ENCODE data around the gene CDK2AP2.
"Not testable (repeated sequence)": the region's sequence is repeated elsewhere in the genome, so short reads cannot be mapped to it uniquely, and the experiment has no call there.

CDK2AP2 gene

GRCh38 chr11:67466367-67466766 is 41.6 kb downstream of the CDK2AP2 start:
- DNase-seq (ENCODE audit: low spot score) = no peak

GRCh38 chr11:67465530-67465929 is 42.4 kb downstream of the CDK2AP2 start:
- not testable (repeated sequence) for DNase-seq (ENCODE audit: low spot score)

GRCh38 chr11:67465189-67465510 is 42.8 kb downstream of the CDK2AP2 start:
- no peak for DNase-seq (ENCODE audit: low spot score)

GRCh38 chr11:67464411-67465188 is 43.4 kb downstream of the CDK2AP2 start:
- peak; percentile 85 for DNase-seq (ENCODE audit: low spot score)

GRCh38 chr11:67463680-67464410 is 44.1 kb downstream of the CDK2AP2 start:
- DNase-seq (ENCODE audit: low spot score) = peak; percentile 72

- no peak for DNase-seq (ENCODE audit: low spot score)
Observed at GRCh38 chr11:67463186-67463585, 44.8 kb downstream of the CDK2AP2 start.

- DNase-seq (ENCODE audit: low spot score) = no peak
Observed at GRCh38 chr11:67458266-67458665, 49.7 kb downstream of the CDK2AP2 start.

- no peak for DNase-seq (ENCODE audit: low spot score)
Observed at GRCh38 chr11:67457453-67457852, 50.5 kb downstream of the CDK2AP2 start.

Measured in COLO829 (cell line).